Fibroblast of lung (primary cell): ENCODE measurements around the gene MBD4.

Experiments
- EZH2 ChIP-seq: IDR thresholded peaks from 2 replicates; pipeline ENCODE4 v1.5.1; 2012; ENCODE audit warnings: low read length, control low read depth, mild to moderate bottlenecking; ENCODE audit errors: missing control alignments
- TF ChIP-seq, protein P1 (sequence below), 2 donors: IDR thresholded peaks in 1 of 2; conservative IDR thresholded peaks in 1 of 2; 1 replicate in 1 of 2; 2 replicates in 1 of 2; pipeline ENCODE4 v1.5.1; 2011 to 2012; ENCODE audit warnings: low read length in 2 of 2, control low read depth in 1 of 2, inconsistent platforms in 1 of 2, low read depth in 1 of 2, mild to moderate bottlenecking in 1 of 2

DNA sequence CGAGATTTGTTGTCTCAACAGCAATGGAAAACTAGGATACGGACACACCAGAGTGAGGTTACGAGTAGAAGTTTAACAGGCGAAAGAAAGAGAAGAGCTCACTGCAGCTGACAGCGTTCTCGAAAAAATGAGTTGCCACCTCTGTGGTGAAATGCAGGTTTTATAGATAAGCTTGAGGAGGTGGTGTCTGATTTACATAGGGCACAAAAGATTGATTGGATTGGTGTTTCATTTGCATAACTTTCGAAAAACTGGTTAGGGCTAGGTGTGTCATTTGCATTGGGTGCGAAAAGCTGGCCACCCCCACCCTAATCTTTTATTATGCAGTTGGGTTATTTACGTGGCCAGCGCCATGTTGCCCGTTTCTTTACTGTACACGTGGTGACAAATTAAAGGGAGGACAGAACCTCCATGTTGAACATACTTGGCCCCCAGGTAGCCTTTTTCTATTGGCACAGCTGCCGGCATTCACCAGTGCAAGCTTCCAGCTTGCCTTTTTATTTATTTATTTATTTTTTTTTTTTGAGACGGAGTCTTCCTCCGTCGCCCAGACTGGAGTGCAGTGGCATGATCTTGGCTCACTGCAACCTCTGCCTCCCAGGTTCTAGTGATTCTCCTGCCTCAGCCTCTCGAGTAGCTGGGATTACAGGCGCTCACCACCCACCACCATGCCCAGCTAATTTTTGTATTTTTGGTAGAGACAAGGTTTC lies 8.6 kb upstream of the MBD4 start:
- TF ChIP-seq, protein P1, sequence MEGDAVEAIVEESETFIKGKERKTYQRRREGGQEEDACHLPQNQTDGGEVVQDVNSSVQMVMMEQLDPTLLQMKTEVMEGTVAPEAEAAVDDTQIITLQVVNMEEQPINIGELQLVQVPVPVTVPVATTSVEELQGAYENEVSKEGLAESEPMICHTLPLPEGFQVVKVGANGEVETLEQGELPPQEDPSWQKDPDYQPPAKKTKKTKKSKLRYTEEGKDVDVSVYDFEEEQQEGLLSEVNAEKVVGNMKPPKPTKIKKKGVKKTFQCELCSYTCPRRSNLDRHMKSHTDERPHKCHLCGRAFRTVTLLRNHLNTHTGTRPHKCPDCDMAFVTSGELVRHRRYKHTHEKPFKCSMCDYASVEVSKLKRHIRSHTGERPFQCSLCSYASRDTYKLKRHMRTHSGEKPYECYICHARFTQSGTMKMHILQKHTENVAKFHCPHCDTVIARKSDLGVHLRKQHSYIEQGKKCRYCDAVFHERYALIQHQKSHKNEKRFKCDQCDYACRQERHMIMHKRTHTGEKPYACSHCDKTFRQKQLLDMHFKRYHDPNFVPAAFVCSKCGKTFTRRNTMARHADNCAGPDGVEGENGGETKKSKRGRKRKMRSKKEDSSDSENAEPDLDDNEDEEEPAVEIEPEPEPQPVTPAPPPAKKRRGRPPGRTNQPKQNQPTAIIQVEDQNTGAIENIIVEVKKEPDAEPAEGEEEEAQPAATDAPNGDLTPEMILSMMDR (conservative IDR thresholded peaks at IDR 0.05 in 1 of 2, IDR thresholded peaks at IDR 0.05 in 1 of 2; ENCODE audit: low read depth in 1 of 2, low read length in 2 of 2): no peak
- TF ChIP-seq EZH2: no peak
